Liver (tissue), 9 donors: ENCODE measurements around the gene KIF22. TPM values are rescaled to one million over a fixed set of nuclear protein-coding genes. Genes with fewer than 3 reads are reported as not detected.
A peak's percentile ranks its signal among the peaks of the same experiment; 100 is the strongest.

Experiments used
- DNase-seq: peaks from one replicate; pipeline ENCODE4 v3.0.0-alpha.2; 2017; ENCODE audit warnings: low spot score
- H3K27ac ChIP-seq, 2 donors: one replicate each; pipeline ENCODE4 v1.7.0; 2013; ENCODE audit warnings: inconsistent platforms in 2 of 2, low read length in 2 of 2, control low read depth in 1 of 2, low read depth in 1 of 2, mild to moderate bottlenecking in 1 of 2
- H3K27me3 ChIP-seq, 4 donors: one replicate each; pipeline versions ENCODE4 v1.6.1 to v1.7.0; 2013; ENCODE audit warnings: low read length in 3 of 4, inconsistent platforms in 1 of 4, mild to moderate bottlenecking in 1 of 4, moderate library complexity in 1 of 4; ENCODE audit not compliant: control insufficient read depth in 4 of 4, insufficient read depth in 4 of 4
- H3K36me3 ChIP-seq, 4 donors: one replicate each; pipeline versions ENCODE4 v1.6.1 to v1.7.0; 2013; ENCODE audit warnings: low read length in 3 of 4, mild to moderate bottlenecking in 3 of 4, low read depth in 1 of 4, moderate library complexity in 1 of 4; ENCODE audit not compliant: control insufficient read depth in 4 of 4, insufficient read depth in 3 of 4
- H3K4me1 ChIP-seq, 4 donors: one replicate each; pipeline versions ENCODE4 v1.6.1 to v1.7.0; 2013; ENCODE audit warnings: low read length in 3 of 4, mild to moderate bottlenecking in 3 of 4, moderate library complexity in 1 of 4; ENCODE audit not compliant: control insufficient read depth in 4 of 4, insufficient read depth in 4 of 4
- H3K4me3 ChIP-seq, 3 donors: one replicate each; pipeline versions ENCODE4 v1.6.1 to v1.7.0; 2013; ENCODE audit warnings: low read length in 3 of 3, control low read depth in 1 of 3, low read depth in 1 of 3, mild to moderate bottlenecking in 1 of 3
- H3K9ac ChIP-seq, 2 donors: one replicate each; pipeline ENCODE4 v1.7.0; 2013; ENCODE audit warnings: low read length in 2 of 2, mild to moderate bottlenecking in 2 of 2, moderate library complexity in 2 of 2, control low read depth in 1 of 2, low read depth in 1 of 2
- H3K9me3 ChIP-seq, 4 donors: one replicate each; pipeline versions ENCODE4 v1.6.1 to v1.7.0; 2013; ENCODE audit warnings: low read length in 3 of 4; ENCODE audit not compliant: control insufficient read depth in 4 of 4
- EGR1 ChIP-seq, 2 donors: IDR thresholded peaks; 2 replicates each; pipeline ENCODE4 v1.6.1; 2016 to 2018; ENCODE audit warnings: antibody characterized with exemption in 2 of 2, low read depth in 2 of 2
- FOXA1 ChIP-seq: IDR thresholded peaks from 2 replicates; pipeline ENCODE4 v1.6.1; 2016; ENCODE audit warnings: antibody characterized with exemption
- FOXA2 ChIP-seq: IDR thresholded peaks from 2 replicates; pipeline ENCODE4 v1.6.1; 2016; ENCODE audit warnings: antibody characterized with exemption
- GABPA ChIP-seq, 2 donors: IDR thresholded peaks in 1 of 2; conservative IDR thresholded peaks in 1 of 2; 2 replicates each; pipeline ENCODE4 v1.6.1; 2016; ENCODE audit warnings: antibody characterized with exemption in 2 of 2, mild to moderate bottlenecking in 1 of 2, moderate library complexity in 1 of 2
- HNF4A ChIP-seq, 2 donors: conservative IDR thresholded peaks; 2 replicates each; pipeline ENCODE4 v1.6.1; 2016; ENCODE audit warnings: antibody characterized with exemption in 2 of 2, mild to moderate bottlenecking in 2 of 2
- HNF4G ChIP-seq: IDR thresholded peaks from 2 replicates; pipeline ENCODE4 v1.6.1; 2016; ENCODE audit warnings: antibody characterized with exemption
- JUND ChIP-seq, 2 donors: IDR thresholded peaks; 2 replicates each; pipeline ENCODE4 v1.6.1; 2016; ENCODE audit warnings: antibody characterized with exemption in 2 of 2
- NR2F2 ChIP-seq: IDR thresholded peaks from 2 replicates; pipeline ENCODE4 v1.6.1; 2016; ENCODE audit warnings: antibody characterized with exemption
- RAD21 ChIP-seq, 2 donors: IDR thresholded peaks; 2 replicates each; pipeline ENCODE4 v1.6.1; 2016; ENCODE audit warnings: antibody characterized with exemption in 2 of 2, mild to moderate bottlenecking in 2 of 2
- RXRA ChIP-seq, 2 donors: IDR thresholded peaks; 2 replicates each; pipeline ENCODE4 v1.6.1; 2017 to 2018; ENCODE audit warnings: antibody characterized with exemption in 2 of 2, mild to moderate bottlenecking in 1 of 2
- SP1 ChIP-seq: IDR thresholded peaks from 2 replicates; pipeline ENCODE4 v1.6.1; 2018; ENCODE audit warnings: antibody characterized with exemption, mild to moderate bottlenecking
- TAF1 ChIP-seq: conservative IDR thresholded peaks from 2 replicates; pipeline ENCODE4 v1.6.1; 2016; ENCODE audit warnings: antibody characterized with exemption, mild to moderate bottlenecking
- YY1 ChIP-seq: IDR thresholded peaks from 2 replicates; pipeline ENCODE4 v1.6.1; 2016; ENCODE audit warnings: antibody characterized with exemption, mild to moderate bottlenecking
- WGBS: extraction: QIAGEN DNeasy Blood & Tissue Kit; methylation state at CpG from one replicate; pipeline ENCODE4 v1.1.7; 2013; 5-methylcytosine and 5-hydroxymethylcytosine counted together
- polyA plus RNA-seq, 2 donors: library from polyadenylated mRNA; stranded (reverse) in 1 of 2; unstranded in 1 of 2; fragments of 200-250 nt in 1 of 2; fragments of >200 nt in 1 of 2; fragmentation: Nextera tagmentation in 1 of 2; extraction: Ambion mirVana in 1 of 2; gene quantifications; one replicate each; pipeline versions ENCODE4 v1.2.1 to v1.2.3, GENCODE V29; 2013 to 2015
- total RNA-seq, 2 donors: library from RNA; depleted of rRNA; stranded (reverse); fragments of >200 nt; gene quantifications; one replicate each; pipeline ENCODE4 v1.2.3, GENCODE V29; 2014
- TF ChIP-seq, protein P1 (sequence below): fragments of 150-350 bp; IDR thresholded peaks from 2 replicates; pipeline ENCODE4 v1.5.1; 2017; ENCODE audit warnings: improper control_type of control experiment, low read depth, low read length; ENCODE audit not compliant: missing input control
- TF ChIP-seq, protein P2 (sequence below): IDR thresholded peaks from 2 replicates; pipeline ENCODE4 v1.6.1; 2016; ENCODE audit warnings: antibody characterized with exemption
- TF ChIP-seq, protein P3 (sequence below): IDR thresholded peaks from 2 replicates; pipeline ENCODE4 v1.6.1; 2016; ENCODE audit warnings: antibody characterized with exemption
- TF ChIP-seq, protein P4 (sequence below): IDR thresholded peaks from 2 replicates; pipeline ENCODE4 v1.6.1; 2016; ENCODE audit warnings: antibody characterized with exemption
- TF ChIP-seq, protein P5 (sequence below): IDR thresholded peaks from 2 replicates; pipeline ENCODE4 v1.6.1; 2016; ENCODE audit warnings: antibody characterized with exemption, mild to moderate bottlenecking
- donor health status: healthy.
- donor health status: healthy.
- donor health status: healthy.
- donor health status: healthy.
- donor health status: healthy.

Gene KIF22
- total and polyA plus RNA-seq, 4 donors = 15.0 to 80.1 (median 49.3) TPM

DNA sequence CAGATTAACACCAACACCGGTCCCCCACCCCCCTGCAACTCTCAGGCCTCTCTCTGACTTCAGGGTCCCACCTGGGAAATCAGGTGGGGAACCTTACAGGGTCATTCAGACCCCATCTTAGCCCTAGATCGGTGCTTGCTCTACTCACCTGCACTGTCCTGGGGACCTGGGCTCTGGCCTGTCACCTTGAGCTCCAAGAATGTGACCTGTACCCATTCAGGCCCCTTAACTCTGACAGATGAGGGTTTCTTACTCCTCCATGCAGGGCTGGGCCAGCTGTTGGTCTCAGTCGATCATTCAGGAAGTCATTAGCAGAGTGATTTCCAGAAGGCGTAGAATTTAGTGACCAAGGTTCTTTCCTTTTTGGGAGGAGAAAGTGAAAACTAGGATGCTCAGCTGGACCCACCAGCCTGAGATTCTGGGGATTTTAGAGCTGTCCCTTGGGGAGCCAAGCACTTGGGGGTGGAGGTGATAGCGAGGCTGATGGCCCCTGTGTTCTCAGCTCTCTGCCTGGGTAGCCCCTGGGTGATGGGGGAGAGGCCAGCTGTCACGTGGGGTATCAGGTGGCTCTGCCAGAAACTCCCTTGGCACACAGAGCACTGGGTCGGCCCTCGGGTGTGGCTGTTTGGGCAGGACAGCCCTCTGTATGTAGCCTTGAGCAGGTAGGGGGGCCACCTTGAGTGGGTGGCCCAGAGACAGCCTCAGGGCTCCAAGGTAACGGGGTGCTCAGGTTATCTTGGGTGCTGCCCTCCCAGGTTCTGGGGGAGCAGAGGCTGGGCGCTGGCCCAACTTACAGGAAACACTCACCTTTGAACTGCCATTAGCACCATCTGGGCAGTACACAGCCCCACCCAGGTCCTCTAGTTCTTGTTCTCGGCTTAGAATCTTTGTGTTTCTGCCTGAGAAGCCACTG, 30.4 kb downstream of the KIF22 start:
- TF ChIP-seq EGR1 (IDR thresholded peaks at IDR 0.05; ENCODE audit: low read depth in 2 of 2) (no peak), JUND (IDR thresholded peaks at IDR 0.05) (no peak), TAF1 (no peak), FOXA1 (no peak), RXRA (IDR thresholded peaks at IDR 0.05) (no peak), GABPA (IDR thresholded peaks at IDR 0.05 in 1 of 2, conservative IDR thresholded peaks at IDR 0.05 in 1 of 2) (no peak), HNF4A (conservative IDR thresholded peaks at IDR 0.05) (peak; percentile 36 to 49), HNF4G (no peak), FOXA2 (no peak), YY1 (peak; percentile 19), NR2F2 (peak; percentile 34), RAD21 (IDR thresholded peaks at IDR 0.05) (peak in 1 of 2 donors; percentile 9), SP1 (no peak)
- TF ChIP-seq, protein P1, sequence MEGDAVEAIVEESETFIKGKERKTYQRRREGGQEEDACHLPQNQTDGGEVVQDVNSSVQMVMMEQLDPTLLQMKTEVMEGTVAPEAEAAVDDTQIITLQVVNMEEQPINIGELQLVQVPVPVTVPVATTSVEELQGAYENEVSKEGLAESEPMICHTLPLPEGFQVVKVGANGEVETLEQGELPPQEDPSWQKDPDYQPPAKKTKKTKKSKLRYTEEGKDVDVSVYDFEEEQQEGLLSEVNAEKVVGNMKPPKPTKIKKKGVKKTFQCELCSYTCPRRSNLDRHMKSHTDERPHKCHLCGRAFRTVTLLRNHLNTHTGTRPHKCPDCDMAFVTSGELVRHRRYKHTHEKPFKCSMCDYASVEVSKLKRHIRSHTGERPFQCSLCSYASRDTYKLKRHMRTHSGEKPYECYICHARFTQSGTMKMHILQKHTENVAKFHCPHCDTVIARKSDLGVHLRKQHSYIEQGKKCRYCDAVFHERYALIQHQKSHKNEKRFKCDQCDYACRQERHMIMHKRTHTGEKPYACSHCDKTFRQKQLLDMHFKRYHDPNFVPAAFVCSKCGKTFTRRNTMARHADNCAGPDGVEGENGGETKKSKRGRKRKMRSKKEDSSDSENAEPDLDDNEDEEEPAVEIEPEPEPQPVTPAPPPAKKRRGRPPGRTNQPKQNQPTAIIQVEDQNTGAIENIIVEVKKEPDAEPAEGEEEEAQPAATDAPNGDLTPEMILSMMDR = no peak
- TF ChIP-seq, protein P2, sequence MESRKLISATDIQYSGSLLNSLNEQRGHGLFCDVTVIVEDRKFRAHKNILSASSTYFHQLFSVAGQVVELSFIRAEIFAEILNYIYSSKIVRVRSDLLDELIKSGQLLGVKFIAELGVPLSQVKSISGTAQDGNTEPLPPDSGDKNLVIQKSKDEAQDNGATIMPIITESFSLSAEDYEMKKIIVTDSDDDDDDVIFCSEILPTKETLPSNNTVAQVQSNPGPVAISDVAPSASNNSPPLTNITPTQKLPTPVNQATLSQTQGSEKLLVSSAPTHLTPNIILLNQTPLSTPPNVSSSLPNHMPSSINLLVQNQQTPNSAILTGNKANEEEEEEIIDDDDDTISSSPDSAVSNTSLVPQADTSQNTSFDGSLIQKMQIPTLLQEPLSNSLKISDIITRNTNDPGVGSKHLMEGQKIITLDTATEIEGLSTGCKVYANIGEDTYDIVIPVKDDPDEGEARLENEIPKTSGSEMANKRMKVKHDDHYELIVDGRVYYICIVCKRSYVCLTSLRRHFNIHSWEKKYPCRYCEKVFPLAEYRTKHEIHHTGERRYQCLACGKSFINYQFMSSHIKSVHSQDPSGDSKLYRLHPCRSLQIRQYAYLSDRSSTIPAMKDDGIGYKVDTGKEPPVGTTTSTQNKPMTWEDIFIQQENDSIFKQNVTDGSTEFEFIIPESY = no peak
- TF ChIP-seq, protein P3, sequence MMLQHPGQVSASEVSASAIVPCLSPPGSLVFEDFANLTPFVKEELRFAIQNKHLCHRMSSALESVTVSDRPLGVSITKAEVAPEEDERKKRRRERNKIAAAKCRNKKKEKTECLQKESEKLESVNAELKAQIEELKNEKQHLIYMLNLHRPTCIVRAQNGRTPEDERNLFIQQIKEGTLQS = no peak
- TF ChIP-seq, protein P4, sequence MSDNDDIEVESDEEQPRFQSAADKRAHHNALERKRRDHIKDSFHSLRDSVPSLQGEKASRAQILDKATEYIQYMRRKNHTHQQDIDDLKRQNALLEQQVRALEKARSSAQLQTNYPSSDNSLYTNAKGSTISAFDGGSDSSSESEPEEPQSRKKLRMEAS = no peak
- TF ChIP-seq, protein P5, sequence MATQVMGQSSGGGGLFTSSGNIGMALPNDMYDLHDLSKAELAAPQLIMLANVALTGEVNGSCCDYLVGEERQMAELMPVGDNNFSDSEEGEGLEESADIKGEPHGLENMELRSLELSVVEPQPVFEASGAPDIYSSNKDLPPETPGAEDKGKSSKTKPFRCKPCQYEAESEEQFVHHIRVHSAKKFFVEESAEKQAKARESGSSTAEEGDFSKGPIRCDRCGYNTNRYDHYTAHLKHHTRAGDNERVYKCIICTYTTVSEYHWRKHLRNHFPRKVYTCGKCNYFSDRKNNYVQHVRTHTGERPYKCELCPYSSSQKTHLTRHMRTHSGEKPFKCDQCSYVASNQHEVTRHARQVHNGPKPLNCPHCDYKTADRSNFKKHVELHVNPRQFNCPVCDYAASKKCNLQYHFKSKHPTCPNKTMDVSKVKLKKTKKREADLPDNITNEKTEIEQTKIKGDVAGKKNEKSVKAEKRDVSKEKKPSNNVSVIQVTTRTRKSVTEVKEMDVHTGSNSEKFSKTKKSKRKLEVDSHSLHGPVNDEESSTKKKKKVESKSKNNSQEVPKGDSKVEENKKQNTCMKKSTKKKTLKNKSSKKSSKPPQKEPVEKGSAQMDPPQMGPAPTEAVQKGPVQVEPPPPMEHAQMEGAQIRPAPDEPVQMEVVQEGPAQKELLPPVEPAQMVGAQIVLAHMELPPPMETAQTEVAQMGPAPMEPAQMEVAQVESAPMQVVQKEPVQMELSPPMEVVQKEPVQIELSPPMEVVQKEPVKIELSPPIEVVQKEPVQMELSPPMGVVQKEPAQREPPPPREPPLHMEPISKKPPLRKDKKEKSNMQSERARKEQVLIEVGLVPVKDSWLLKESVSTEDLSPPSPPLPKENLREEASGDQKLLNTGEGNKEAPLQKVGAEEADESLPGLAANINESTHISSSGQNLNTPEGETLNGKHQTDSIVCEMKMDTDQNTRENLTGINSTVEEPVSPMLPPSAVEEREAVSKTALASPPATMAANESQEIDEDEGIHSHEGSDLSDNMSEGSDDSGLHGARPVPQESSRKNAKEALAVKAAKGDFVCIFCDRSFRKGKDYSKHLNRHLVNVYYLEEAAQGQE = no peak
- Histone ChIP-seq H3K27me3 (no peaks in the 10 kb centered on the region), H3K4me3 (peak overlapping the region; percentile 71 to 96 (median 94)), H3K36me3 (peaks cover 0 to 9% (median 0%) of the 10 kb centered on the region in 4 donors), H3K27ac (peak overlapping the region; percentile 77 to 86), H3K9ac (peak overlapping the region; percentile 58 to 83), H3K9me3 (no peaks in the 10 kb centered on the region), H3K4me1 (peaks cover 15 to 57% (median 37%) of the 10 kb centered on the region in 4 donors)
- no peak for DNase-seq
- 21% methylated on average over 11 of the region's 11 CpGs for WGBS
